ENCODE data around the gene GCG. TPM values are rescaled to one million over a fixed set of nuclear protein-coding genes. Genes with fewer than 3 reads are reported as not detected.

Gene GCG
- polyA plus RNA-seq, 1 donor (not counting 4 experiments of a cell fraction or from before 2014, with no cell fraction given) = not detected

- peaks cover 6% of the 10 kb centered on the region for H3K27me3 ChIP-seq (ENCODE audit: control insufficient read depth, extremely low read depth, insufficient read depth, low read length)
- H3K9me3 ChIP-seq (ENCODE audit: control insufficient read depth, low read depth, low read length) = no peaks in the 10 kb centered on the region
- H3K9me1 ChIP-seq (ENCODE audit: control insufficient read depth, extremely low read depth, insufficient read depth, low read length) = no peaks in the 10 kb centered on the region
- no peak for TF ChIP-seq CTCF (optimal IDR thresholded peaks at IDR 0.05 in 1 of 3, IDR thresholded peaks at IDR 0.05 in 1 of 3, conservative IDR thresholded peaks at IDR 0.05 in 1 of 3; ENCODE audit: extremely low read depth in 1 of 3, insufficient read depth in 2 of 3, low read length in 3 of 3)
- TF ChIP-seq EZH2 (IDR thresholded peaks at IDR 0.05; ENCODE audit: low read length) = no peak
- H3K9ac ChIP-seq (ENCODE audit: control insufficient read depth, extremely low read depth, insufficient read depth, low read length) = no peak overlapping the region
- no peaks in the 10 kb centered on the region for H3K4me1 ChIP-seq (ENCODE audit: control insufficient read depth, extremely low read depth, insufficient read depth, low read length)
- H3K36me3 ChIP-seq (ENCODE audit: control insufficient read depth in 2 of 2, extremely low read depth in 1 of 2, insufficient read depth in 2 of 2, low read length in 2 of 2) = no peaks in the 10 kb centered on the region
- no peak overlapping the region for H3K27ac ChIP-seq (ENCODE audit: control insufficient read depth, insufficient read depth, low read length)
- H3K4me2 ChIP-seq (ENCODE audit: control insufficient read depth, extremely low read depth, insufficient read depth, low read depth, low read length) = no peak overlapping the region
- dilution Hi-C loops (cut with MboI; ENCODE audit: extremely low pct_ligation_motif_present, low sequenced_read_pairs) = no loop called here
- no peaks in the 10 kb centered on the region for H3K79me2 ChIP-seq (ENCODE audit: control insufficient read depth, insufficient read depth, low read length)
- H2AFZ ChIP-seq (ENCODE audit: control insufficient read depth, low read length) = no peak overlapping the region
- H4K20me1 ChIP-seq (ENCODE audit: control insufficient read depth, extremely low read depth, insufficient read depth, low read length) = no peaks in the 10 kb centered on the region
- no peak for DNase-seq (ENCODE audit: low read depth, low spot score)
- FAIRE-seq = no peak
- no peak overlapping the region for H3K4me3 ChIP-seq (ENCODE audit: control insufficient read depth in 2 of 3, extremely low read depth in 1 of 3, insufficient read depth in 2 of 3, low read depth in 1 of 3, low read length in 3 of 3)
Observed at GRCh38 chr2:162143969-162144368, 8.1 kb downstream of the GCG start.

- Histone ChIP-seq H4K20me1 (ENCODE audit: control insufficient read depth, extremely low read depth, insufficient read depth, low read length) (no peaks in the 10 kb centered on the region), H3K4me3 (ENCODE audit: control insufficient read depth in 2 of 3, extremely low read depth in 1 of 3, insufficient read depth in 2 of 3, low read depth in 1 of 3, low read length in 3 of 3) (no peak overlapping the region), H3K9me3 (ENCODE audit: control insufficient read depth, low read depth, low read length) (no peaks in the 10 kb centered on the region), H3K4me1 (ENCODE audit: control insufficient read depth, extremely low read depth, insufficient read depth, low read length) (no peaks in the 10 kb centered on the region), H3K79me2 (ENCODE audit: control insufficient read depth, insufficient read depth, low read length) (no peaks in the 10 kb centered on the region), H3K27ac (ENCODE audit: control insufficient read depth, insufficient read depth, low read length) (no peak overlapping the region), H3K9me1 (ENCODE audit: control insufficient read depth, extremely low read depth, insufficient read depth, low read length) (no peaks in the 10 kb centered on the region), H3K36me3 (ENCODE audit: control insufficient read depth in 2 of 2, extremely low read depth in 1 of 2, insufficient read depth in 2 of 2, low read length in 2 of 2) (no peaks in the 10 kb centered on the region), H3K9ac (ENCODE audit: control insufficient read depth, extremely low read depth, insufficient read depth, low read length) (no peak overlapping the region), H3K27me3 (ENCODE audit: control insufficient read depth, extremely low read depth, insufficient read depth, low read length) (no peaks in the 10 kb centered on the region), H2AFZ (ENCODE audit: control insufficient read depth, low read length) (no peak overlapping the region), H3K4me2 (ENCODE audit: control insufficient read depth, extremely low read depth, insufficient read depth, low read depth, low read length) (no peak overlapping the region)
- dilution Hi-C loops (cut with MboI; ENCODE audit: extremely low pct_ligation_motif_present, low sequenced_read_pairs) = no loop called here
- TF ChIP-seq CTCF (optimal IDR thresholded peaks at IDR 0.05 in 1 of 3, IDR thresholded peaks at IDR 0.05 in 1 of 3, conservative IDR thresholded peaks at IDR 0.05 in 1 of 3; ENCODE audit: extremely low read depth in 1 of 3, insufficient read depth in 2 of 3, low read length in 3 of 3) = no peak
- FAIRE-seq (no peak), DNase-seq (ENCODE audit: low read depth, low spot score) (no peak)
Observed at GRCh38 chr2:162138310-162138709, 13.7 kb downstream of the GCG start.

All from keratinocyte (primary cell).